ENCODE data around the gene PODN. TPM values are rescaled to one million over a fixed set of nuclear protein-coding genes. Genes with fewer than 3 reads are reported as not detected.

Gene PODN
- total RNA-seq, 6 experiments from 2014 or later, result 2.8 to 9.8 (median 5.1) TPM

- DNase-seq, result no peak
- no peaks in the 10 kb centered on the region for H3K27me3 ChIP-seq
- 58% methylated on average over 13 of the region's 18 CpGs for WGBS (ENCODE audit: insufficient coverage, low coverage, low lambda C conversion rate, missing lambda C conversion rate)
- ATAC-seq, result peak in 2 of 4 donors; percentile 18
- no peak for TF ChIP-seq POLR2A (IDR thresholded peaks at IDR 0.05)
- no peak for TF ChIP-seq CTCF (IDR thresholded peaks at IDR 0.05)
- intact Hi-C loops (cut with DNase I), result no loop called here
- no peaks in the 10 kb centered on the region for H3K9me3 ChIP-seq
- H3K4me1 ChIP-seq, result no peaks in the 10 kb centered on the region
- H3K36me3 ChIP-seq, result no peaks in the 10 kb centered on the region
- no peak overlapping the region for H3K4me3 ChIP-seq
- H3K27ac ChIP-seq, result no peak overlapping the region
Measured at GRCh38 chr1:53121319-53122172, 59.5 kb downstream of the PODN start.

GRCh38 chr1:53122201-53122885, 60.3 kb downstream of the PODN start:
- DNase-seq (no peak), ATAC-seq (no peak)
- no peak overlapping the region for H3K27ac ChIP-seq
- intact Hi-C loops (cut with DNase I), result no loop called here
- H3K27me3 ChIP-seq, result no peaks in the 10 kb centered on the region
- H3K36me3 ChIP-seq, result no peaks in the 10 kb centered on the region
- H3K4me1 ChIP-seq, result no peaks in the 10 kb centered on the region
- TF ChIP-seq POLR2A (IDR thresholded peaks at IDR 0.05) (no peak), CTCF (IDR thresholded peaks at IDR 0.05) (no peak)
- H3K4me3 ChIP-seq, result no peak overlapping the region
- no CpG with 5 or more reads among the region's 10 CpGs for WGBS (ENCODE audit: insufficient coverage, low coverage, low lambda C conversion rate, missing lambda C conversion rate)
- no peaks in the 10 kb centered on the region for H3K9me3 ChIP-seq

- Histone ChIP-seq H3K27ac (no peak overlapping the region), H3K9me3 (no peaks in the 10 kb centered on the region), H3K36me3 (no peaks in the 10 kb centered on the region), H3K4me3 (no peak overlapping the region), H3K27me3 (no peaks in the 10 kb centered on the region), H3K4me1 (no peaks in the 10 kb centered on the region)
- ATAC-seq (no peak), DNase-seq (no peak)
- intact Hi-C loops (cut with DNase I), result no loop called here
- TF ChIP-seq POLR2A (IDR thresholded peaks at IDR 0.05), result no peak
- no peak for TF ChIP-seq CTCF (IDR thresholded peaks at IDR 0.05)
- WGBS (ENCODE audit: insufficient coverage, low coverage, low lambda C conversion rate, missing lambda C conversion rate), result 100% methylated on average over 2 of the region's 7 CpGs
Measured at GRCh38 chr1:53122961-53123413, 61.0 kb downstream of the PODN start.

- no CpG with 5 or more reads among the region's 19 CpGs for WGBS (ENCODE audit: insufficient coverage, low coverage, low lambda C conversion rate, missing lambda C conversion rate)
Measured at GRCh38 chr1:53123453-53124140, 61.6 kb downstream of the PODN start.

More at GRCh38 chr1:53123453-53124140, 61.6 kb downstream of the PODN start:
- no peak for DNase-seq
- Histone ChIP-seq H3K9me3 (no peaks in the 10 kb centered on the region), H3K36me3 (no peaks in the 10 kb centered on the region), H3K4me1 (no peaks in the 10 kb centered on the region), H3K27me3 (no peaks in the 10 kb centered on the region), H3K27ac (no peak overlapping the region), H3K4me3 (no peak overlapping the region)
- TF ChIP-seq CTCF (IDR thresholded peaks at IDR 0.05), result no peak
- no peak for TF ChIP-seq POLR2A (IDR thresholded peaks at IDR 0.05)
- intact Hi-C loops (cut with DNase I), result no loop called here
- ATAC-seq, result peak in 3 of 4 donors; percentile 16 to 45 (median 18)
